GM10847 (cell line): ENCODE results near the gene OR5D14.

Experiments
- POLR2A ChIP-seq: IDR thresholded peaks from 2 replicates; pipeline ENCODE4 v1.6.1; 2011; ENCODE audit not compliant: insufficient read length; ENCODE audit errors: extremely low read depth

The OR5D14 gene

DNA sequence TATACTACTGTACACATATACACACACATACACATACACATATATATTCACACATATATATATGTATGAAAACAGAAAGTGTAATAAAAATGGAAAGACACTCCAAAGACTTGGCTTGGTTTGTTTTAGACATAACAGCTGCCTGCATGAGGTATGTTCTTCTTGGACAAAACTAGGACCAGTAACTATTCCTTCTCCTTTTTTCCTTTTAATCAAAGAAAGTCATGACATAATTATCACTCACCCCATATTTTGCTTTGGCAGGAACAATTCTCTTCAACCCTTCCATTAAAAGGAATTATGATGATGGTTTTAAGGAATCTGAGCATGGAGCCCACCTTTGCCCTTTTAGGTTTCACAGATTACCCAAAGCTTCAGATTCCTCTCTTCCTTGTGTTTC is at the start of gene OR5D14:
Gene OR5D14, plus strand, starts transcription at position 301 of the 400 bp plus-strand sequence. Its CDS starts 0 bp downstream, at position 301.
- TF ChIP-seq POLR2A: no peak

- TF ChIP-seq POLR2A: no peak
Observed at GRCh38 chr11:55773138-55773537, 22.2 kb upstream of the OR5D14 start, which contains the start of gene OR5D13. Gene OR5D13 (plus strand): TSS chr11:55773438. CDS start chr11:55773438, 0 bp downstream.

DNA sequence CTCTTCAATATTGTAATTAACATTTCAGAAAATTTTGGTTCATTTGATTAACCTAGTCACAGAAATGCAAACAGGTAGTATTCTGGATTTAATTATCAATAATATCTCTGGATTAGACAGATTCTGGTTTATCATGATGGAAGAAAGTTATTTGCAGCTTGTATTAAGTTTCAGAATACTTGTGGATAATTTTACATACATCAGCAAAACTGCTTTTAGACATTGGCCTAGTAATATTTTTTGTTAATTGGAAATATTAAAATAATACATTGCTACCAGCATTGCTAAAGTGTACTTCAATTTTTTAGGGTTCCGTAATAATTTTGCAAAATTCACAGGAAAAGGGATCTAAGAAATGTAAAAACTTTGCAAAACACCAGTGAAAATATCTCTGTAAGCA is 3.8 kb upstream of the OR5D14 start:
- no peak for TF ChIP-seq POLR2A

- TF ChIP-seq POLR2A: no peak
Observed at GRCh38 chr11:55793321-55793720, 2.0 kb upstream of the OR5D14 start.

GRCh38 chr11:55806248-55806647 is 10.9 kb downstream of the OR5D14 start:
- TF ChIP-seq POLR2A: no peak

GRCh38 chr11:55811067-55811466 is 15.7 kb downstream of the OR5D14 start, which contains the start of gene OR5L1:
Gene OR5L1 (plus strand): TSS chr11:55811367. CDS start chr11:55811467, 100 bp downstream.
- no peak for TF ChIP-seq POLR2A

DNA sequence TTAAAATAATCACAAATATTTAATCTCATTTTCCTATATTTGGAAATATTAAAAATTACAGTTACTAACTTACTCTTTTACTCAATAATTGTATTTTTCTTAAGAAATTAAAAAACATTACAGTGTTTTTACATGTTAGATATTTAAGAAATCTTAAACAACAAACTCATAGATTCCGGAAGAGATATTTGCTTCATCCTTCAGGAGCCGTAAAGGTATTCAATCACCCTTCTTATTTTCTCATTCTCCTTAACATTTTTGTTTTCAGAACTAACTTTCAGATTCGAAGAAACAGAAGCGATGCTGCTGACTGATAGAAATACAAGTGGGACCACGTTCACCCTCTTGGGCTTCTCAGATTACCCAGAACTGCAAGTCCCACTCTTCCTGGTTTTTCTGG is 24.0 kb downstream of the OR5D14 start, which contains the start of gene OR5D18:
Gene OR5D18, plus strand, starts transcription at position 301 of the 400 bp plus-strand sequence. Its CDS starts 0 bp downstream, at position 301.
- TF ChIP-seq POLR2A: no peak

DNA sequence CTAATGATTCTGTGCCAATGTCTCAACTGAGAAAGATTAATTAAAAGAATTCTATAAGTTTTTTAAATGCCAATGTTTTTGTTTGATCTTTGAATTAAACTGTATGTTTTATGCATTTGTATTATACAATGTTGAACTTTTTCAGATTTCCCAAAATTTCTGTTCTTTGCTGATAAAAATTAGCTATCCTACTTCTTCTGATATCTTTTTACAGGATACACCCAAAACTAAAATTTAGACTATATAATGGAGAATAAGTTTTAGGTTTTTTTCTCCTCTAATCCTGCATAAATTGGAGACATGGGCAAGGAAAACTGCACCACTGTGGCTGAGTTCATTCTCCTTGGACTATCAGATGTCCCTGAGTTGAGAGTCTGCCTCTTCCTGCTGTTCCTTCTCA is 31.6 kb downstream of the OR5D14 start, which contains the start of gene OR5L2:
Gene OR5L2, plus strand, starts transcription at position 301 of the 400 bp plus-strand sequence. Its CDS starts 0 bp downstream, at position 301.
- TF ChIP-seq POLR2A: no peak

DNA sequence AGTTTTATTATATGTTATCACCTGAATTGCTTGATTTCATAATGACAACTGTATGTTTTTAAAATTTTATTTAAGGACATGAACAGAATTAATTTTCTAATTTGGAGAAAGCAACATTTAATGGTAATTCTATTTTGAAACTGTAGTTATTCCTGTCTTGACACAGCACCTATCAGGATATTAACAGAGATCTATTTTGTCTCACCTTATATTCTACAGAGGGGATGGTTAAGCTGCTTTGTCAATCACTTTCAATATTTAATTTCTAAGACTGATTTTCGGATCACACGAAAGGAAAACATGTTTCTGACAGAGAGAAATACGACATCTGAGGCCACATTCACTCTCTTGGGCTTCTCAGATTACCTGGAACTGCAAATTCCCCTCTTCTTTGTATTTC is 43.1 kb downstream of the OR5D14 start, which contains the start of gene OR5D16:
Gene OR5D16, plus strand, starts transcription at position 301 of the 400 bp plus-strand sequence. Its CDS starts 0 bp downstream, at position 301.
- no peak for TF ChIP-seq POLR2A
